GM19035 (cell line): ENCODE data around the gene PIP5K1B.

Experiments used
- ATAC-seq: cut with Tn5 transposase; IDR thresholded peaks from one replicate; pipeline ENCODE4 v1.9.1; 2021; ENCODE audit not compliant: unreplicated experiment

Gene PIP5K1B

GRCh38 chr9:69016191-69017096, 311.4 kb downstream of the PIP5K1B start:
- no peak for ATAC-seq

- ATAC-seq, result no peak
Measured at GRCh38 chr9:69018737-69019136, 313.7 kb downstream of the PIP5K1B start.

GRCh38 chr9:69019808-69020207, 314.8 kb downstream of the PIP5K1B start:
- no peak for ATAC-seq

- no peak for ATAC-seq
Measured at GRCh38 chr9:69020301-69021145, 315.5 kb downstream of the PIP5K1B start.

GRCh38 chr9:69023650-69024049, 318.6 kb downstream of the PIP5K1B start:
- ATAC-seq, result no peak

GRCh38 chr9:69027355-69028097, 322.5 kb downstream of the PIP5K1B start:
- ATAC-seq, result no peak

- no peak for ATAC-seq
Measured at GRCh38 chr9:69028754-69029153, 323.7 kb downstream of the PIP5K1B start.

GRCh38 chr9:69029535-69029934, 324.5 kb downstream of the PIP5K1B start:
- no peak for ATAC-seq

GRCh38 chr9:69030851-69031645, 326.0 kb downstream of the PIP5K1B start:
- no peak for ATAC-seq

GRCh38 chr9:69034071-69034470, 329.0 kb downstream of the PIP5K1B start:
- no peak for ATAC-seq

- ATAC-seq, result peak; percentile 95
Measured at GRCh38 chr9:69035438-69036308, 330.6 kb downstream of the PIP5K1B start, which contains the start of gene FXN. Gene FXN (plus strand): TSS chr9:69035752. CDS start chr9:69035783, 31 bp downstream.

GRCh38 chr9:69036309-69036708, 331.3 kb downstream of the PIP5K1B start:
- peak; percentile 24 for ATAC-seq

GRCh38 chr9:69036799-69037198, 331.8 kb downstream of the PIP5K1B start:
- ATAC-seq, result no peak

GRCh38 chr9:69040646-69041045, 335.6 kb downstream of the PIP5K1B start:
- no peak for ATAC-seq

GRCh38 chr9:69044240-69045219, 339.5 kb downstream of the PIP5K1B start:
- ATAC-seq, result no peak

GRCh38 chr9:69045821-69046220, 340.8 kb downstream of the PIP5K1B start:
- no peak for ATAC-seq

GRCh38 chr9:69046723-69047122, 341.7 kb downstream of the PIP5K1B start:
- ATAC-seq, result no peak

GRCh38 chr9:69047371-69047770, 342.3 kb downstream of the PIP5K1B start:
- ATAC-seq, result no peak
